IPS DF 19.7 (cell line): ENCODE results near the gene DIPK1B.

Experiments used
- DNase-seq: peaks from one replicate; pipeline ENCODE4 v3.0.0-alpha.2; 2013; ENCODE audit warnings: low read depth, low spot score

DIPK1B gene

DNA sequence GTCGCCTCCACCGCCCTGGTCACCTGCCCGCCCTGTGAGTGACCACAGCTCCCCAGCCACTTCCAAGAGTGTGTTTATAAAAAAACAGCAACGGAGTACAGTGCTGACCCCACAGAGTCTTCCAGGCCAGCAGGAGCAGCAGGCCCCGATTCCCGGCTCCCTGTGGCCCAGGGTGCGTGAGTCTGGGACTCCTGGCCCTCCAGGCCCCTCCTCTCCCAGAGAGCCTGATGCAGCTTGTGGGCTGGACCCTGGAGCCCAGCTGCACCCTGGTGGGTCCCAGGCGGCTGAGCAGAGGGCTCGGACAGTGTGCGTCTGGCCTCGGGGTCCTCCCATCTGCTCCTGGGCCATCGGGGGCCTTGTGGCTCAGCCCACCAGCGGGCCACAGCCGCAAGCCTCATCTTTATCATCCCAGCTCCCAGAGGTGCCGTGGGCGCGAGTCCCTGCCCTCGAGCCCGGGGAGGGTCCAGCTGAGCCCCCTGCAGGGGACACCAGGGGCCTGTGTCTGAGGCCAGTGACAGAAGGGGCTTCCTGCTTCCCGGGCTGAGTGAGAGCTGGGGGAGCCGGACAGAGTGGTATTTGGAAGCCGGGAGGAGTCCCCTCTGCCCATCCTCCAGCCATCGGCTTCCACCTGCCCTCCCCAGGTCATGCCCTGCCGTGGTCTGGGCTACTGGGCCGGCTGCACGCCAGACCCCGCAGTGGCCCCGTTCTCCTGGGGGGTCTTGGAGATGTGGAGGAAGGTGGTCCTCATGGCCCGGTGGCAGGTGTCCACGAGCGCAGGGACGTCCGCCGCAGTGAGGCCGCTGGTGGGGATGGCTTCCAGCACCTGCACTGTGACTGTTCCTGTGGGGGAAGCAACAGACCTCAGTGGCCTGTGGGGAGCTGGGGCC lies 39.0 kb upstream of the DIPK1B start:
- no peak for DNase-seq

DNA sequence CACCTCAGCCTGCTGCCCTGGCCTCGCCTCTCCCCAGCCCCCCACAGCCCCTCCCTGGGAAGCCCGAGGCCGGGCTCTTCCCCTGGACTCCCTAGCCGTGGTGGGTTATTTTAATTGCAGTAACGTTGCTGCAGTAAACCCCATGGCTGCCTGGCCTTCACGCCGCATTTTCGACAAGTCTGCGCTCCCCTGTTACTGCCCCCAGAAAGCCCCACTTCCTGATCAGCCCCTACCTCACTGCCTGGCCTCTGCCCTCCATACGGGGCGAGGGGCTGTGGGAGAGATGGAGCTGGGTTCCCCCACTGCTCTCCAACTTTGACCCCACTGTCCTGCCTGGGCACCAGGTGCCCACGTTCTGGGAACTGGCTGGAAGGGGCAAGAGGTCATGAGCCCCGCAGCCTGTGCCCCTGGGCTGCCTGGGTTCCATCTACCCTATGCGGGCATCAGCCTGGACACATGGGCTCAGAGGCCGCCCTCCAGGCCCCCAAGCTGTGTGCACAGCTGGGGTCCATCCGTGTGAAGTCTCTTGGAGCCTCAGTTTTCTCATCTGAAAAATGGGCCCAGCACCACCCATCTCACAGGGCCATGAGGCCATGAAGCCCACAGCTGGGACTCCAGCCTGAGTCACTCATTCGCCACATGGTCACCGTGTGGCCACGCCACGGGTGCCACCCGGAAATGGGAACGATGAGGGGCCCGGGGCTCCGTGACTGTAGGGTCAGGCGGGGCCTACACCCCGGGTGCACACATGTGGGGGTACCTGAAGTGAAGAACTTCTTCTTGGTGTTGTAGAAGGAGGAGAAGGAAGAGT lies 38.2 kb upstream of the DIPK1B start:
- no peak for DNase-seq

DNA sequence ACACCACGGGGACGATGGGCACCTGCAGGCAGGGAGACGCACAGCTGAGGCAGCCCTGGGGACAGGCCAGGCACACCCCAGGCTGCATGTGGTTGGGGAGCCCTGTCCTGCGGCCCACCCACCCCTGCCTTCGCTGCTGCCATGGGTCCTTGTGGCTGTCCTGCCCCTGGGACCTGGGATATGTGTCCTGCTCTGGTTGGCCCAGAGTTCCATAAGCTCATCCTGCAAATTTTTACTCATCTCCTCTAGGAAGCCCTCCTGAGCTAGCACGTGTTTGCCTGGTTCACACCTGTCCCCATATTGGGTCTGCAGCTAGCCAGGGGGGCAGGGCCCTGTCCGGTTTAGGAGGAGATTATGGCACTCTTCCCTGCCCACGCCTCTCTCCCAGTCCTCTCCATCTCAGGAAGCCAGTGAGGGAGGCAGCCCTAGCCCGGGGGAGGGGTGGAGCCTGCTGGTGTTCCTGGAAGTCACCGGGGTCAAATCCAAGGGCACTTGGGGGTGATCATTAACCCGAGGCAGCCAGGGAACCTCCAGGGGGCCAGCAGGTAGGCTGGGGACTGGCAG lies 37.5 kb upstream of the DIPK1B start:
- no peak for DNase-seq

DNA sequence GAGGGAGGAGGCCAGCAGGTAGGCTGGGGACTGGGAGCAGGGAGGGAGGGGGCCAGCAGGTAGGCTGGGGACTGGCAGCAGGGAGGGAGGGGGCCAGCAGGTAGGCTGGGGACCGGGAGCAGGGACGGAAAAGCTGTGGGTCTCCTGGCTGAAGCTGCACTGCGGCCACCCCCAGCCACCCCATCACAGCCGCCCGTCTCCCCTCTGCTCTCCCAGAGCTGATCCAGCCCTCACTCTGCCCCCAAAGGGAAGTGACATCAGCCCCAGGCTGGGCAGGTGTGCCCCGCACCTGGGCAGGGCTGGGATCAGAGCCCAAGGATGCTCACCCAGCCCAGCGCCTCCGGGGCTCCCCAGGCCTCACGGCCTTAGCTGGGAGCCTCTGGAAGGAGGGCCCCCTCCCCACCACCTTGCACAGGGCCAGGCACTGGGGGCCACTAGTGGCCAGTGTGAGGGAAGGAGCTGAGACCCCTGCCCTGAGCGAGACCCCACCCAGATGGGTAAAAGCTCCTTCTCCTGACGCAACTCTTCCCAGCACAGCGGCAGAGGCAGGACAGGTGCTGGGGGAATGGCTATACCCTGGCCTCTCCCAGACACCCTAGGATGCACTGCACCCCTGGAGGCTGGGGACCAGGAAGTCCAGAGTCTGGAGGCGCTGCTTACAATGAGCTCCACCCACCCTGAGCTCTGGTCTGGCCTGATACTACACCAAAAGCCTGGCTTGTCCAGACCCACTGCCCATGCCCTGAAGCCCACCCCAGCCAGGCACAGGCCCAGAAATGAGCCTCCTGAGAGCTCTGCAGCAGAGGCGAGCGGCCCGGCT lies 36.7 kb upstream of the DIPK1B start:
- no peak for DNase-seq

DNA sequence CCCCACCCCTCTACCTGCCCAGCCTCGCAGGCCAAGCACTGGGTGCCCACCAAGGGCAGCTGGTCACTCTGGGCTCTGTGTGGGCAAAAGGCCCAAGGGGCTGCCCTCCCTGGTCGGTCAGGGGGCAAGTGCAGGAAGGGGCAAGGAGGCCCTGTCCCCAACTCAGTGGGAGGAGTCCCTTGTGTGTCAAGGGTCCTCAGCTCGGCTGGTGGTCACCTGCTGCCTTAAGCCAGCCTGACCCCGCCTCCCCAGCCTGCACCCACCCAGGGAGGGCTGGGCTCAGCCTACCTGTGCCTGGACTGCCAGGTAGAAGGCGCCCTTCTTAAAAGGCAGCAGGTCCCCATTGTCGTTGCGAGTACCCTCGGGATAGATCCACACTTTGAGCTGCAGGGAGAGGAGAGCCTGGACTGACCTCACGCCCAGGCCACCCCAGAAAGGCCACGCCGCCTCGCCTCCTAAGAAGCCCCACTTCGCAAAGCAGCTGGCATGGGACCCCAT lies 36.0 kb upstream of the DIPK1B start:
- DNase-seq, result no peak

DNA sequence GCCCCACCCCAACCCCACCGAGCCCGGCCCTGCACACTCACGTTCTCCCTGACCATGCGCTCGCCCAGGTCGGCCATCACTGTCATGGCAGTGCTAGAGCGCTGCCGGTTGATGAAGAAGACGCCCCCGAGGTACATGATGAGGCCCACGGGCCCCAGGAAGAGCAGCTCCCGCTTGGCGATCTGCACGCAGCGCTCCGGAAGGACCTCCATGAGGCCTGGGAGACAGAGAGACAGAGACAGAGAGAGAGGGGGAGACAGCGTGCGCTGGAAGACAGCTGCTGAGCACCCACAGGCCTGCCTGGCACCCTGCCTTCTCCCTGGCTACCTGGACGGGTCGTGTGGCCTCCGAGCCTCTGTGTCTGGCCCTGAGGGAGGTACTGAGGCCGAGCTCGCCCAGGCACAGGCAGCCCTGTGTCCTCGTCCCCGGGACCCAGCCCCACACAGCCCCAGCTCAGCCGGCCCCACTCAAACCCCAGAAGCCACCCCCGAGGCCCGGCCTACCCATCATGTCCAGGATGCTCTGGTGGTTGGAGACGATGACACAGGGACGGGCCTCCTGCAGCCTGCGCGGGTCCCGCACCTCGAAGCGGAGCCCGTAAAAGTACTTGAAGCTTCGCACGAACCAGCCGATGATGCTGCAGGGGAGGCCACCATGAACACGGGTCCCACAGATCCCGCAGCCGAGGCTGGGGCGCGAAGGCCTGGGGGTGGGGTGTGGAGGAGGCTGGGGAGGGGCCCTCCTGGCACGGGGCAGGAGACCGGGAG lies 35.3 kb upstream of the DIPK1B start:
- DNase-seq, result no peak

DNA sequence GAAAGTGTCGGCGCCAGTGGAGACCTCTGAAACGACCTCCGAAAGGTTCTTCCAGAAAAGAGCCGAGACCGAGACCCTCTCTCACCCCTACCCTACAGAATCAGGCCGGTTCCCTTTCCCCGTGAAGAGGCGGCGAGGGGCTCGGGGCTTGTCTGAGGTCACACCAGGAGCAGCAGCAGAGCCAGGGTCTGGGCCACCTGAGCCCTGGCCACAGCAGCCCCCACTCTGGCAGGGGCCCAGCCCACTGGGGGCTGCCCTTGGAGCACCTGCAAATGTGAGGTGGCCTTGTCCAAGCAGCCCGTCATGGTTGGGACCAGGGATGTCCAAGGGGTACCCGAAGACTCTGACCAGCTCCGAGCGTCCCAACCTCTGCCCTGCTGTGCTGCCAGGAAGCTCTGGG lies 34.3 kb upstream of the DIPK1B start:
- DNase-seq, result no peak

DNA sequence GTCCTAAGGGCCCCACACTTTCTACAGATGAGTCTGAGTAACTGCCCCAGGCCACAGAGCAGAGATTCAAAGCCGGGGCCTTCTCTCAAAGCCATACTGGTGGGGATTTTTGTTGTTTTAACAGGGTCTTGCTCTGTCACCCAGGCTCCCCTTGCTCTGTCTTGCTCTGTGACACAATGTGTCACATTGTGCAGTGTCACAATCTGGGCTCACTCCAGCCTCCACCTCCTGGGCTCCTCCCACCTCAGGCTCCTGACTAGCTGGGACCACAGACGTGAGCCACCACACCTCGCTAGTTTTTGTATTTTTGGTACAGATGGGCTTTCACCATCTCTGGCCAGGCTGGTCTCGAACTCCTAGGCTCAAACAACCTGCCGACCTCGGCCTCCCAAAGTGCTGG lies 33.7 kb upstream of the DIPK1B start:
- no peak for DNase-seq

DNA sequence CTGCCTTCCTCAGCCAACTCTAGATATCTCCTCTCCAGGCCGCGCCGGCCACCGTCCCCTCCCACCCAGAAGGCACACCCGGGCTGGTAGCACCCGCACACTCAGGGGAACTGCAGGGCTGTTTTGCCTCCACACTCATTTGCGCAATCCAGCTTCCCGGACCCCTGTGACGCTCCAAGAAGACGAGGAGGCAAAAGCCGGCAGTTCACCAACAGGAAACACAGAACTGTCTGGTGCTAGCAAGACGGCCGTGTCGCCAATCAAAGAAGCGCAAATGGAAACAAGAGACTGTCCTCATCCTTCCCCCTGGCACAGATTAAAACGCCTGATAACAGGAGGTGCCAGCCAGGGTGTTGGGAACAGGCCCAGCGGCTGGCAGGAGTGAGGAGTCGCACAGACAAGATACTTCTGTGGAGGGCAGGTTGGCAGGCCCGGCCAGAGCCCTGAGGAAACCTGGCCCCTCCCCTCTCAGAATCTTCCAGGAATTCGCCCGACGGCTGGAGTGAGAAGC lies 32.9 kb upstream of the DIPK1B start:
- no peak for DNase-seq

DNA sequence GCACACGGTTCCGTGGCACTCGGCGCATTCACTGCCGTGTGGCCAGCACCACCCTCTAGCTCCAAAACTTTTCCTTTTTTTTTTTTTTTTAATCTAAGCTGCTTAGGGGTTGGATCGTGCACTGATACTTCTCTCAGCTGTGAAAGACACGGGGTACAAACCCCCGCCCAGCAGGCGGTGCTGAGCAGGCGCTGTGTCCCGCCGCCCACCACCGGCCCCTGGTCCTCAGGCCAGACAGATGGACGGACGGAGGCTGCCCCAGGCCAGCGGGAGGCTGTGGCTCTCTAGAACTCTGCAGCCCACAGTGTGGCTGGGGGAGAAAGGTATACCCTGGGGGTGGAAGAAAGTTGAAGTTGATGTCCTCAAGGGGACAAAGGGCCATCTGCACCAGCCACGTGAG lies 31.3 kb upstream of the DIPK1B start:
- no peak for DNase-seq

DNA sequence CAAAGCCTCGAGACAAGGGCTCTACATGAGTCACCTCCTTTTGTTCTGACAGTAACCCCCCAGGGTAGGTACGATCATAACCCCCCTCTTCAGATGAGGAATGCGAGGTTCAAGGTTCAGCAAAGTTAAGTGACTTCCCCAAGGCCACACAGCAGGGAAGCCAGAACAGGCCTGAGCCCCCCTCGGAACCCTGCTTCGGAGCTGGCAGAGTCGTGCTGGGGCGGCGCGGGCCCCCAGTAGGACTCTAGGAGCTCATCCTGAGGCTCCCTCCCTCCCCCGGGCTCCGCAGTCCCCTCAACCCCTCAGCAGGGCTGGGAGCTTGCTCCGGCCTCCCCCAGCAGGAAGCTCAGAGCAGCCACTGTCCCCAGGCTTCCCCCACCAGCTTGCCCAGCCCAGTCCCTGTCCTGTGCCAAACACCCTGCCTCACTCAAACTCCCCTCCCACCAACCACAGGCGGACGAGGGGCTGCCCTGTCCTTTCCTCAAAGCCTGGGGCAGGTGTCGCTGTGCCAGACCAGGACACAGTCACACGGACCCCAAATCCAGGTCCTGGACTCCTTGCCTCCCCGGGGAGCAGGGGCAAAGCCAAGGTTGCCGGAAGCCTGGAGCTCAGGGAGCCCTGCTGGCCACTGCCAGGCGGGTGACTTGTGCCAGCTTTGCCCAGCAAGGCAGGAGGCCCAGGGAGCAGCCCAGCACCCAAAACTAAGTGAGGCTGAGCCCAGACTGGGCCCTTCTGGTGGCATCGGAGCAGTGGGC lies 30.2 kb upstream of the DIPK1B start:
- no peak for DNase-seq

DNA sequence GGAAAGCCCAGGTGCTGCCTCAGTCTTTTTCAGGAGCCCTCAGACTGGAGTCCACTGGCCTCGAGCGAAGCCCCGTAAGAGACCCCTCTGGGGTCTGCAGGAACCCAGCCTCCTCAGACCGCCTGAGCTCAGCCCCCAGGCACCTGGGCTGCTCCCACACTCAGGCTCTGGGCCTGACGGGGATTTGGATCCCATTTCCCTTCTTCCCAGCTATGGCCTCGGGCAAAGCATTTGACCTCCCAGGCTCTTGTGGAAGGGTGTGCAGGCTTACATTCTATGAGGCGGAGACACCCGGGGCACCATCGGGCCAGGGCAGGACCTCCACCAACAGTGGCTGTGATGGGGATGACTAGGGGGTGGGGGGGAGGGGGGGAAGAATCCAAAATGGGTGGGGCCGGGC lies 29.7 kb upstream of the DIPK1B start:
- no peak for DNase-seq

DNA sequence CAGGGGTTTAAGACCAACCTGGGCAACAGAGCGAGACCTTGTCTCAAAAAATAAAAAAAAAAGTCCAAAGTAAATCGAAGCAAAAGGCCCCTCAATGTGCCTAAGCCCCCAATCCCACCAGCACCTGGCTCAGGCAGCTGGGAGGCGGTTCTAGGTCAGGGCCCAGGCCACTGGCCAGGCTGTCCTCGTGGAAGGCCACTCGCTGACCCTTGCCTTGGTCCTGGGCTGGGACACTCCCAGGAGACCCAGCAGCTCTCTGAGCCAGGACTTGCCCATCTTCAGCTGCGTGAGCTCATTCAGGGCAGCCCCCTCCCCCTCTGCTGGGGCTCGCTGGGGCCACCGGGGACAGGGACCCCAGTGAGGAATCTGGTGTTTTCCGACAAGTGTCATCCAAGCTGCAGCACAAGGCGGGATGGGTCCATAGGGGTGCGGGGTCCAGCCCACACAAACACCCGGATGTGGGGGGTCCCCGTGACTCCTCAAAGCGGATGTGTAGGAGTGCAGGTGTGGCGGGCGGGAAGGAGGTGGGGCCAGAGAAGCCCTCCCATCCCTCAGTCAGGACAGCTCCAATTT lies 29.1 kb upstream of the DIPK1B start:
- no peak for DNase-seq

DNA sequence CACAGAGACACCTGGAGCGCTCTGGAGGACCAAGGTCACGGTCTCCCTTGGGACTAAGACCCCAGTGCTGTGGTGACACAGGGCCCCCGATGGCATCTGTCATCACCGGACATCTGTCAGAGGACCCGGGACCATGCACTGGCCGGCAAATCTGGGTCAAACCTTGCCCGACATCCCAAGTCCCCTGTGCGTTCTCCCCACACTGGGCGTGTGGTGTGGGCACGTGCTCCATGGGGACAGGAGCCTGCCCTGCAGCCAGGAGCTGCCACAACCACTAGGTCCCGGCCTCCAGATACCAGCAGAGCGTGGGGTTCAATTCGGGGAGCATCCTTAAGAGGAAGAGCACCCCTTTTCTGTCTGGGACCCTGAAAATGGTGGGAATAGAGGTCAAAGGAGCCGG lies 28.6 kb upstream of the DIPK1B start:
- DNase-seq, result no peak

DNA sequence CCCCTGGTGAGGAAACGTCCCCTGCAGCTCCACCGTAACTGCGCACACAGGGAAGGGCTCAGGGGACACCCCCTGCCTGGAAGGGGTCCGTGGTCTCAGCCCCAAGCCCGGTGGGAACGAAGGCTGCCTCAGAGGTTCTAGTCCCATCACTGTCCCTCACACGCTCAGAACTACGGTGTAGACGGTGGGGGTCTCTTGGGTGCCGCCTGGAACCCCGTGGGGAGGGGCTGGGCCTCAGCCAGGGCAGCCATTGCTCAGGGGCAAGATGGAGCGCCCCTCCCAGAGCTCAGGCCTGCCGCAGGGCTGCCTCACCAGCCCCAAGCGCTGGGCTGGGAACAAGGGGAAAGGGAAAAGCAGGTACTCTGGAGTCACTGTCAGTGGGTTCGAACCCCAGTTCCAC lies 28.0 kb upstream of the DIPK1B start:
- DNase-seq, result no peak

DNA sequence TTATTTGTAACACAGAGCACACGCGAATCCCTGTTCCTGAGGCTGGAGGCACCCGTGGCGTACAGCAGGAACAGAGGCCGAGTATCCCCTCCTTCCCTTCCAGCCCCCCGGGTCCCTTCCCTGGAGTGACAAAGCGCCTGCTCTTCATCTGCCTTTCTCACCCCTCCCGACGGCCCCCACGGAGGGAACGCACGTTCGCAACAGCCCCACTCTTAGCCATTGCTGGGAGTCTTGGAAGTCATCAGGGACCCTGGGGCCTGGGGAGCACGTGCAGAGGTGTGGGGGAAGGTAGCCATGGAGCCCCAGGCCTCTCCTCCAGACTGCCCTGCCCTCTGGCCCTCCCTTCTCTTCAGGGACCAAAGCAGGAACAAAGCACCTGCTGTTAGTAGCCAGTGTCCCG lies 27.6 kb upstream of the DIPK1B start:
- no peak for DNase-seq

DNA sequence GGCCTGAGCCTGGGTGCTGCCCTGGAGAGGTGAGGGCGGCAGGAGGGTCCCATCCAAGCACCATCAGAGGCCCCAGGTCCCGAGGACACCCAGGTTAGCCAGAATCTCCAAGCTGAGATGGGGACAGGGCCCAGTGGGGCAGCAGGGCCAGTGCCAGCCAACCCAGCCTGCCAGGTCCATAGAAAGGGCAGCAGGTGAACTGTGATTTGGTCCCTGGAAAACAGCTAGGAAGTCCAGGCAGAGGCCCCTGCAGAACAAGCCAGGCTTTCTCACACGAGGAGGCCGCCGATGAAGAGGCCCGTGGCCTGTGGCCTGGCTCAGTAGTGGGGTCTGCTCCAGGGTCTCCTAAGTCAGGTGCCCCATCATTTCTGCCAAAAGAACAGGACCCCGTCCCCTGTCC lies 27.2 kb upstream of the DIPK1B start:
- no peak for DNase-seq

DNA sequence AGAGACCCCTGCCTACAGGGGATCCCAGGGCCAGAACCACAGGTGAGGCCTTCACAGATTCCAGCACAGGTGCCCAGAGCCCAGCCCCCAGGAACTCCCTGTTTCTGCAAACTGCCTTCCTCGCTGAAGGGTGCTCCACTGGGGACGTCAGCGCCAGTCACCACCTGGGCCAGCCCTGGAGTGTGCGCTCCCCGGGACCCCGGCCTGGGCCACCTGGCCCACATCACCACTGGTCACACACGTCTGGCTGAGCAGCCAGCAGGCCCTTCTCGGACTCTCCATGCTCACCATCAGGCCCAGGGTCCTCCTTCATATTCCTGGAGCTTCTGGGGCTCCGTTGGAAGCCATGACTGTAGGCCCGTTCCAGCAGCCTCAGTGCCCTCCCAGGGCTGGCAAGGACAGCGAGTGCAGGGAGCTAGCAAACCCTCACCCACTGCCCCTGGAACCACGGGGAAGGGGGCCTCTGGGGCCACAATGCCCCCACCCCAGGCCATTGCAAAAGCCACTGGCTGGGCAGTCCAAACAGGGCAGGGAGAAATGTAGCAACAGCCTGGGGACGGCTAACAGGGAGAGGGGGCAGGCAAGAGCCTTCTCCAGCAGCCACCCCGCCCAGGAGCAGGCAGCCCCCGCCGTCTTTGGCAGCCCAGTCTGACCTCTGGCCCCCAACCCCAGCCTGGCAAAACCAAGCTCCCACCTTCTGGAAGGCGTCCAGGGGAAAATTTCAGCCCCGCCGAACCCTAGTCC lies 26.4 kb upstream of the DIPK1B start:
- no peak for DNase-seq

DNA sequence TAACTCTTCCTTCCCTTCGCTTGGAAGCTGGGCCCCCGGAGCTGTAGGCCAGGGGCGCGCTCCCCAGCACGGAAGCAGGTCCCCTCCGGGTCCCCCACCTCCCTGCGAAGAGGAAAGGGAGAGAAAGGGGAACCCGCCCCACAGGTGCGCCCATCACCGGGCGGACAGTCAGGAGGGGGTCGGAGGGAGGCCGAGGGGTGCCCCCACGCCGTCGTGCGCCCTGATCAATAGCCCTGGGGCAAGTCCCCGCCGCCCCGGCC lies 25.9 kb upstream of the DIPK1B start:
- DNase-seq, result no peak
